HepG2 (cell line): ENCODE results near the gene ZFAND2A. TPM values are rescaled to one million over a fixed set of nuclear protein-coding genes. Genes with fewer than 3 reads are reported as not detected.

Experiments used
- DMAP1 ChIP-seq: IDR thresholded peaks from 2 replicates; pipeline ENCODE4 v1.6.1; 2016
- EP300 ChIP-seq, 3 experiments: sonication (generic) in 1 of 3; formaldehyde crosslinking in 1 of 3; IDR thresholded peaks; 2 replicates each; pipeline versions ENCODE4 v1.5.1 to v1.6.1; 2011 to 2020; ENCODE audit warnings: low read depth in 2 of 3, low read length in 2 of 3, borderline replicate concordance in 1 of 3, improper control_type of control experiment in 1 of 3, mild to moderate bottlenecking in 1 of 3, missing genetic modification reagents in 1 of 3, moderate library complexity in 1 of 3
- GATA4 ChIP-seq: sonication (generic); IDR thresholded peaks from 2 replicates; pipeline ENCODE4 v1.6.1; 2016; ENCODE audit warnings: antibody characterized with exemption, low read depth, borderline replicate concordance
- KDM5A ChIP-seq: fragments of 200-600 bp; sonication (generic); IDR thresholded peaks from 2 replicates; pipeline ENCODE4 v1.7.0; 2018; ENCODE audit warnings: antibody characterized with exemption, mild to moderate bottlenecking, low read length, borderline replicate concordance
- KLF13 ChIP-seq: sonication (generic); formaldehyde crosslinking; IDR thresholded peaks from 2 replicates; pipeline ENCODE4 v1.4.0; 2020; ENCODE audit warnings: mild to moderate bottlenecking, missing genetic modification reagents
- KMT2A ChIP-seq: sonication (generic); formaldehyde crosslinking; IDR thresholded peaks from 2 replicates; pipeline ENCODE4 v1.4.0; 2020; ENCODE audit warnings: missing genetic modification reagents
- POLR2G ChIP-seq: fragments of 200-400 bp; formaldehyde crosslinking; IDR thresholded peaks from 2 replicates; pipeline ENCODE4 v1.6.1; 2018; ENCODE audit warnings: mild to moderate bottlenecking, low read depth, low read length, moderate library complexity
- RBAK ChIP-seq: sonication (generic); formaldehyde crosslinking; IDR thresholded peaks from 2 replicates; pipeline ENCODE4 v1.5.1; 2020; ENCODE audit warnings: mild to moderate bottlenecking, missing genetic modification reagents
- SOX5 ChIP-seq: IDR thresholded peaks from 2 replicates; pipeline ENCODE4 v1.6.1; 2016; ENCODE audit warnings: borderline replicate concordance
- ZNF343 ChIP-seq: sonication (generic); formaldehyde crosslinking; IDR thresholded peaks from 2 replicates; pipeline ENCODE4 v1.4.0; 2020; ENCODE audit warnings: mild to moderate bottlenecking, missing genetic modification reagents
- ZNF501 ChIP-seq: sonication (generic); formaldehyde crosslinking; IDR thresholded peaks from 2 replicates; pipeline ENCODE4 v1.5.1; 2020; ENCODE audit warnings: mild to moderate bottlenecking, moderate library complexity, missing genetic modification reagents
- polyA plus RNA-seq, 8 experiments: library from polyadenylated mRNA; depleted of rRNA in 3 of 8; stranded (reverse) in 7 of 8; unstranded in 1 of 8; fragments of >200 nt; fragmentation: Illumina TruSeq in 4 of 8; extraction: Trizol in 4 of 8; gene quantifications; 2 replicates each; pipeline versions ENCODE4 v1.2.1 to v1.2.3, GENCODE V29; 2011 to 2016; ENCODE audit warnings: low read depth in 4 of 8, missing spikeins in 1 of 8, mixed read lengths in 1 of 8; ENCODE audit not compliant: insufficient read depth in 1 of 8
- total RNA-seq, 5 experiments: library from RNA; depleted of rRNA; stranded (reverse); fragments of >200 nt; fragmentation: Illumina TruSeq; extraction: Trizol; gene quantifications; 2 replicates each; pipeline ENCODE4 v1.2.3, GENCODE V29; 2016; ENCODE audit warnings: low read depth in 1 of 5
- TF ChIP-seq, protein P1 (sequence below): sonication (generic); formaldehyde crosslinking; conservative IDR thresholded peaks from 2 replicates; pipeline ENCODE4 v1.8.1; 2023; ENCODE audit warnings: missing genetic modification reagents
- TF ChIP-seq, protein P2 (sequence below): sonication (generic); formaldehyde crosslinking; IDR thresholded peaks from 2 replicates; pipeline ENCODE4 v1.4.0; 2020; ENCODE audit warnings: mild to moderate bottlenecking, missing genetic modification reagents, borderline replicate concordance
- TF ChIP-seq, protein P3 (sequence below): sonication (generic); formaldehyde crosslinking; conservative IDR thresholded peaks from 2 replicates; pipeline ENCODE4 v1.4.0; 2020; ENCODE audit warnings: mild to moderate bottlenecking, missing genetic modification reagents, moderate library complexity
- TF ChIP-seq, protein P4 (sequence below): sonication (generic); formaldehyde crosslinking; IDR thresholded peaks from 2 replicates; pipeline ENCODE4 v1.5.1; 2020; ENCODE audit warnings: missing genetic modification reagents, mild to moderate bottlenecking, borderline replicate concordance

ZFAND2A gene
- total and polyA plus RNA-seq, 2 of the 13 experiments (the other 11 are each of a cell fraction or from before 2014, with no cell fraction given): 140 to 153 TPM

DNA sequence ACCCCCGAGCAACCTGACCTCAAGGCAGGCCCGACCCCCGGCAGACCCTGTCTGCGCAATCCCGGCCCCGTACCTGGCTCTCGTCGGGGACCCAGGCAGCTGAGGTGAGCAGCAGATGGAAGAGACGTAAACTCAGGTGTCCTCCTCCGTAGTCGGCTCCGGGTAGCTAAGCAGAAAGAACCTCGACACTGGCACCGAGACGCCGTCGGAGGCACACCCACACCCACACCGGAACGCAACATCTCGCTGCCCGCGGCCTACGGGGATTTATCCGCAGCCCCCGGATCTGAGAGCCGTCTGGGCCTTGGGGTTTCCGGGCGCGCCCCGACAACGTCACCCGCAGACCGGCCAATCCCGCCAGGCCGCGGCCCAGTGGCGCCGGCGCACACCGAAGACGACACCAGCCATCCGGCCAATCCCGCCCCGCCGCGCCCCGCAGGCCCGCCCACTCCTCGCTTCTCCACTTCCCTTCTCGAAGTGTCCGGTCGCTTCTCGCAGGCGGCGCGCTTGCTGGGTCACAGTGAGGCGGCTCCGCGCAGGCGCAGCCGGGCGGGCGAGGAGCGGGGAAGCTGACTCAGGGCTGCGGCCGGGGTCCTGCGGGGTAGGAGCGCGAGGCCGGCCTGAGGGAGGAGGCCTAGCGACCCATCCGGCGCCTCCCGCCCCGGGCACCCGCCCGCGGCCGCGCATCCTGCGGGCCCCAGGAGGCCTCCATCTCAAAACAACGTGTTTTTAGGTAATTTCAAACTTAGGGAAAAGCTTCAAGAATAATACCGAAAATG lies at the start of gene ZFAND2A (continued):
- TF ChIP-seq, protein P1, sequence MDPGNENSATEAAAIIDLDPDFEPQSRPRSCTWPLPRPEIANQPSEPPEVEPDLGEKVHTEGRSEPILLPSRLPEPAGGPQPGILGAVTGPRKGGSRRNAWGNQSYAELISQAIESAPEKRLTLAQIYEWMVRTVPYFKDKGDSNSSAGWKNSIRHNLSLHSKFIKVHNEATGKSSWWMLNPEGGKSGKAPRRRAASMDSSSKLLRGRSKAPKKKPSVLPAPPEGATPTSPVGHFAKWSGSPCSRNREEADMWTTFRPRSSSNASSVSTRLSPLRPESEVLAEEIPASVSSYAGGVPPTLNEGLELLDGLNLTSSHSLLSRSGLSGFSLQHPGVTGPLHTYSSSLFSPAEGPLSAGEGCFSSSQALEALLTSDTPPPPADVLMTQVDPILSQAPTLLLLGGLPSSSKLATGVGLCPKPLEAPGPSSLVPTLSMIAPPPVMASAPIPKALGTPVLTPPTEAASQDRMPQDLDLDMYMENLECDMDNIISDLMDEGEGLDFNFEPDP (CRISPR knock-in tag): 0 out of 2 replicates have a peak, but pooled peaks have one; percentile 9
- TF ChIP-seq, protein P2, sequence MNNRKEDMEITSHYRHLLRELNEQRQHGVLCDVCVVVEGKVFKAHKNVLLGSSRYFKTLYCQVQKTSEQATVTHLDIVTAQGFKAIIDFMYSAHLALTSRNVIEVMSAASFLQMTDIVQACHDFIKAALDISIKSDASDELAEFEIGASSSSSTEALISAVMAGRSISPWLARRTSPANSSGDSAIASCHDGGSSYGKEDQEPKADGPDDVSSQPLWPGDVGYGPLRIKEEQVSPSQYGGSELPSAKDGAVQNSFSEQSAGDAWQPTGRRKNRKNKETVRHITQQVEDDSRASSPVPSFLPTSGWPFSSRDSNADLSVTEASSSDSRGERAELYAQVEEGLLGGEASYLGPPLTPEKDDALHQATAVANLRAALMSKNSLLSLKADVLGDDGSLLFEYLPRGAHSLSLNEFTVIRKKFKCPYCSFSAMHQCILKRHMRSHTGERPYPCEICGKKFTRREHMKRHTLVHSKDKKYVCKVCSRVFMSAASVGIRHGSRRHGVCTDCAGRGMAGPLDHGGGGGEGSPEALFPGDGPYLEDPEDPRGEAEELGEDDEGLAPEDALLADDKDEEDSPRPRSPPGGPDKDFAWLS (CRISPR knock-in tag): no peak
- TF ChIP-seq ZNF343 (CRISPR knock-in tag): peak; percentile 61; the same call in 1 of the 2 replicates
- peak; percentile 96 for TF ChIP-seq KDM5A
- TF ChIP-seq KLF13: peak; percentile 71; the same call in 1 of the 2 replicates
- TF ChIP-seq ZNF501 (CRISPR knock-in tag): peak; percentile 57; the same call in 1 of the 2 replicates
- peak; percentile 51; the same call in 1 of the 2 replicates for TF ChIP-seq SOX5
- TF ChIP-seq GATA4: peak; percentile 48; the same call in 1 of the 2 replicates
- TF ChIP-seq, protein P3, sequence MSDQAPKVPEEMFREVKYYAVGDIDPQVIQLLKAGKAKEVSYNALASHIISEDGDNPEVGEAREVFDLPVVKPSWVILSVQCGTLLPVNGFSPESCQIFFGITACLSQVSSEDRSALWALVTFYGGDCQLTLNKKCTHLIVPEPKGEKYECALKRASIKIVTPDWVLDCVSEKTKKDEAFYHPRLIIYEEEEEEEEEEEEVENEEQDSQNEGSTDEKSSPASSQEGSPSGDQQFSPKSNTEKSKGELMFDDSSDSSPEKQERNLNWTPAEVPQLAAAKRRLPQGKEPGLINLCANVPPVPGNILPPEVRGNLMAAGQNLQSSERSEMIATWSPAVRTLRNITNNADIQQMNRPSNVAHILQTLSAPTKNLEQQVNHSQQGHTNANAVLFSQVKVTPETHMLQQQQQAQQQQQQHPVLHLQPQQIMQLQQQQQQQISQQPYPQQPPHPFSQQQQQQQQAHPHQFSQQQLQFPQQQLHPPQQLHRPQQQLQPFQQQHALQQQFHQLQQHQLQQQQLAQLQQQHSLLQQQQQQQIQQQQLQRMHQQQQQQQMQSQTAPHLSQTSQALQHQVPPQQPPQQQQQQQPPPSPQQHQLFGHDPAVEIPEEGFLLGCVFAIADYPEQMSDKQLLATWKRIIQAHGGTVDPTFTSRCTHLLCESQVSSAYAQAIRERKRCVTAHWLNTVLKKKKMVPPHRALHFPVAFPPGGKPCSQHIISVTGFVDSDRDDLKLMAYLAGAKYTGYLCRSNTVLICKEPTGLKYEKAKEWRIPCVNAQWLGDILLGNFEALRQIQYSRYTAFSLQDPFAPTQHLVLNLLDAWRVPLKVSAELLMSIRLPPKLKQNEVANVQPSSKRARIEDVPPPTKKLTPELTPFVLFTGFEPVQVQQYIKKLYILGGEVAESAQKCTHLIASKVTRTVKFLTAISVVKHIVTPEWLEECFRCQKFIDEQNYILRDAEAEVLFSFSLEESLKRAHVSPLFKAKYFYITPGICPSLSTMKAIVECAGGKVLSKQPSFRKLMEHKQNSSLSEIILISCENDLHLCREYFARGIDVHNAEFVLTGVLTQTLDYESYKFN (CRISPR knock-in tag): peak; percentile 43; the same call in 1 of the 2 replicates
- peak; percentile 44; the same call in 1 of the 2 replicates for TF ChIP-seq DMAP1 (CRISPR knock-in tag)
- TF ChIP-seq, protein P4, sequence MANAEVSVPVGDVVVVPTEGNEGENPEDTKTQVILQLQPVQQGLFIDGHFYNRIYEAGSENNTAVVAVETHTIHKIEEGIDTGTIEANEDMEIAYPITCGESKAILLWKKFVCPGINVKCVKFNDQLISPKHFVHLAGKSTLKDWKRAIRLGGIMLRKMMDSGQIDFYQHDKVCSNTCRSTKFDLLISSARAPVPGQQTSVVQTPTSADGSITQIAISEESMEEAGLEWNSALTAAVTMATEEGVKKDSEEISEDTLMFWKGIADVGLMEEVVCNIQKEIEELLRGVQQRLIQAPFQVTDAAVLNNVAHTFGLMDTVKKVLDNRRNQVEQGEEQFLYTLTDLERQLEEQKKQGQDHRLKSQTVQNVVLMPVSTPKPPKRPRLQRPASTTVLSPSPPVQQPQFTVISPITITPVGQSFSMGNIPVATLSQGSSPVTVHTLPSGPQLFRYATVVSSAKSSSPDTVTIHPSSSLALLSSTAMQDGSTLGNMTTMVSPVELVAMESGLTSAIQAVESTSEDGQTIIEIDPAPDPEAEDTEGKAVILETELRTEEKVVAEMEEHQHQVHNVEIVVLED (CRISPR knock-in tag): peak; percentile 83; the same call in 1 of the 2 replicates
- TF ChIP-seq EP300 (IDR thresholded peaks at IDR 0.05; ENCODE audit: low read depth in 2 of 2, low read length in 2 of 2): peak in 1 of 2 experiments; percentile 12; a peak in 1 of 4 replicates
- no peak for TF ChIP-seq EP300 (CRISPR knock-in tag; IDR thresholded peaks at IDR 0.05; ENCODE audit: borderline replicate concordance)
- peak; percentile 87 for TF ChIP-seq POLR2G
- TF ChIP-seq KMT2A (CRISPR knock-in tag): peak; percentile 85
- TF ChIP-seq RBAK (CRISPR knock-in tag): no peak
